ENCODE measurements around the gene CDH23.

GRCh38 chr10:71421075-71421434 is 24.3 kb downstream of the CDH23 start:
- TF ChIP-seq ZNF274 (IDR thresholded peaks at IDR 0.05; ENCODE audit: low read depth, low read length) (no peak), SUZ12 (IDR thresholded peaks at IDR 0.05; ENCODE audit: extremely low read depth, insufficient read depth, insufficient read length) (no peak), YY1 (IDR thresholded peaks at IDR 0.05; ENCODE audit: insufficient read depth, insufficient read length) (no peak)

Measured in NT2/D1 (cell line).